Muscle of leg (tissue), 11 donors: ENCODE results near the gene NET1. TPM values are rescaled to one million over a fixed set of nuclear protein-coding genes. Genes with fewer than 3 reads are reported as not detected.

Source experiments
- DNase-seq: peaks from one replicate; pipeline ENCODE4 v3.0.0; 2013
- H3K27ac ChIP-seq: one replicate; pipeline ENCODE4 v1.5.1; 2013; ENCODE audit warnings: mild to moderate bottlenecking, low read length, control low read depth
- H3K27me3 ChIP-seq: one replicate; pipeline ENCODE4 v1.6.1; 2013; ENCODE audit warnings: low read length; ENCODE audit not compliant: control insufficient read depth, insufficient read depth
- H3K36me3 ChIP-seq: one replicate; pipeline ENCODE4 v1.6.1; 2013; ENCODE audit warnings: low read length; ENCODE audit not compliant: control insufficient read depth, insufficient read depth
- H3K4me1 ChIP-seq: one replicate; pipeline ENCODE4 v1.6.1; 2013; ENCODE audit warnings: low read length; ENCODE audit not compliant: control insufficient read depth, insufficient read depth
- H3K4me3 ChIP-seq: one replicate; pipeline ENCODE4 v1.5.1; 2013; ENCODE audit warnings: low read length, control low read depth
- H3K9me3 ChIP-seq: replicated peaks from 2 replicates; pipeline ENCODE4 v1.6.1; 2013; ENCODE audit warnings: low read depth, low read length; ENCODE audit not compliant: control insufficient read depth
- WGBS: methylation state at CpG from one replicate; pipeline ENCODE4 v1.1.5; 2013; ENCODE audit warnings: missing lambda C conversion rate; ENCODE audit not compliant: insufficient coverage; 5-methylcytosine and 5-hydroxymethylcytosine counted together
- polyA plus RNA-seq, 8 donors: library from polyadenylated mRNA; unstranded; fragments of 120-200 nt; gene quantifications; one replicate each; pipeline versions ENCODE4 v1.2.1 to v1.2.3, GENCODE V29; 2013; ENCODE audit warnings: inconsistent platforms in 1 of 8, low replicate concordance in 1 of 8; ENCODE audit not compliant: insufficient read length in 8 of 8, insufficient read depth in 1 of 8
- total RNA-seq: library from RNA; stranded (reverse); fragments of 120-200 nt; gene quantifications from one replicate; pipeline ENCODE4 v1.2.4, GENCODE V29; 2013

The NET1 gene
- total and polyA plus RNA-seq, 9 donors = 87.4 to 127 (median 104) TPM

GRCh38 chr10:5506751-5507648 lies 94.6 kb downstream of the NET1 start:
- H3K36me3 ChIP-seq = no peaks in the 10 kb centered on the region
- no peaks in the 10 kb centered on the region for H3K27me3 ChIP-seq
- 87% methylated on average over 12 of the region's 19 CpGs for WGBS
- no peak for DNase-seq
- no peak overlapping the region for H3K4me3 ChIP-seq
- no peak overlapping the region for H3K27ac ChIP-seq
- peaks cover 4% of the 10 kb centered on the region for H3K4me1 ChIP-seq
- no peaks in the 10 kb centered on the region for H3K9me3 ChIP-seq

GRCh38 chr10:5507649-5508131 lies 95.3 kb downstream of the NET1 start:
- Histone ChIP-seq H3K4me1 (peaks cover 2% of the 10 kb centered on the region), H3K9me3 (no peaks in the 10 kb centered on the region), H3K27me3 (no peaks in the 10 kb centered on the region), H3K4me3 (no peak overlapping the region), H3K27ac (no peak overlapping the region), H3K36me3 (no peaks in the 10 kb centered on the region)
- no peak for DNase-seq
- 90% methylated on average over 14 of the region's 14 CpGs for WGBS

- Histone ChIP-seq H3K27ac (no peak overlapping the region), H3K9me3 (no peaks in the 10 kb centered on the region), H3K4me1 (peaks cover 2% of the 10 kb centered on the region), H3K4me3 (no peak overlapping the region), H3K27me3 (no peaks in the 10 kb centered on the region), H3K36me3 (no peaks in the 10 kb centered on the region)
- DNase-seq = no peak
- whole genome bisulfite sequencing = 87% methylated on average over 16 of the region's 18 CpGs
Observed at GRCh38 chr10:5508161-5508604, 95.8 kb downstream of the NET1 start.

Other genes starting within 250 kb of the NET1 start
- gene AKR1C8, start 227.4 kb upstream of the NET1 start, total RNA-seq = 0.09 TPM
- under 1 TPM in 1 of 8 donors, not detected in 7; 0.16 TPM for gene AKR1C8, start 227.4 kb upstream of the NET1 start, polyA plus RNA-seq
- gene AKR1C4, start 215.7 kb upstream of the NET1 start, total RNA-seq = not detected
- gene AKR1C4, start 215.7 kb upstream of the NET1 start, polyA plus RNA-seq = not detected
- gene UCN3, start 47.6 kb upstream of the NET1 start, total RNA-seq = not detected
- gene UCN3, start 47.6 kb upstream of the NET1 start, polyA plus RNA-seq = under 1 TPM in 2 of 8 donors, not detected in 6; 0.12 to 0.27 TPM
- 0.09 TPM for gene TUBAL3, start 7.7 kb upstream of the NET1 start, total RNA-seq
- gene TUBAL3, start 7.7 kb upstream of the NET1 start, polyA plus RNA-seq = under 1 TPM in 7 of 8 donors, not detected in 1; 0.08 to 0.82 (median 0.22) TPM
- not detected for gene CALML5, start 87.0 kb downstream of the NET1 start, total RNA-seq
- gene CALML5, start 87.0 kb downstream of the NET1 start, polyA plus RNA-seq = 1 to 10 TPM in 1 of 8 donors, under 1 TPM in 1, not detected in 6; 0.19 to 2.2 TPM
- gene CALML3, start 112.4 kb downstream of the NET1 start, total RNA-seq = not detected
- gene CALML3, start 112.4 kb downstream of the NET1 start, polyA plus RNA-seq = under 1 TPM; 0.09 to 0.79 (median 0.33) TPM